GM21528 (cell line): ENCODE data around the gene CAMK2D.
"Not testable (repeated sequence)": the region's sequence is repeated elsewhere in the genome, so short reads cannot be mapped to it uniquely, and the experiment has no call there.

Source experiments
- ATAC-seq: cut with Tn5 transposase; IDR thresholded peaks from one replicate; pipeline ENCODE4 v1.9.1; 2021; ENCODE audit warnings: mild to moderate bottlenecking, moderate library complexity; ENCODE audit not compliant: unreplicated experiment, low FRiP score

Gene CAMK2D

DNA sequence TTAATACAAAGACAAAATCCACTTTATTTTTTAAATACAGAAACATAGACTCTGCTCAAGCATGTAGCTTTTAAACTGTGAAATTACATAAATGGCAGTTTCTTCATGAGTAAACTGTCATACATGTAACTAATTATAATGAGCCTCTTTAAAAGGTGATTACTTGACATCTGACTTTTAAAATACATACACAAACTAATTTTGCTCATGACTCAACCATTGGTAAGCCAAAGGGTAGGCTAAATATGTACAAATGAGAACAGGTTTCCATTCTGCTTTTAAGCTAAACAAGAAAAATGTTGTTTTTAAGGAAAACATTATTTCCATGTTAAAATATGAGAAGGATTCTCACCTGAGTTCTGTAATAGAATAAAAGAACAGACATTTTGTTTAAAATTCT, 27.9 kb downstream of the CAMK2D start:
- no peak for ATAC-seq

DNA sequence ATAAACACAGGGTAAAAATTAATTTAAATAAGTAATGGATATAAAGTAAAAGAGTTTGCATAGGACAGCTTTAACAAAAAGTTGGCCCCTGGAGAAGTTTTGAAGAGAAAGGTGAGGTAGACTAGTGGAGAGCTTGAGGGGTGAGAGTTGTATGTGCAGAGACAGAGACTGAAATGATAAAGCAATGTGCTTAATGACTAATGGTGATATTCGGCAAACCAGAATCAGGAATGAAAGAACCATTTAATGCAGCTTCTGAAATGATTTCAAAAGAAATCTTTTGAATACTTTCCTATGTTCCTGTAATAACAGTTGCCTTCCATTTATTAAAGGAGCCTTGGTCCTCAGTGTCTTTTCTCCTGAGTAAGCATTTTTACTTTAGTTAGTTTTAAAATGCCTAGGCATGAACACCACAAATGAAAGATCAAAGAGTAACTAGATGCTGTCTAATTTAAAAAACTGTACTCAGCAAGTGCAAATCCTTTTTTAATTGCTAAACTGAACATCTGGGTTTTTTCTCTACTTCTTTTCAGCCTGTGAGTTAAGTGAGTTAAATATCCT, 28.5 kb downstream of the CAMK2D start:
- ATAC-seq, result no peak

DNA sequence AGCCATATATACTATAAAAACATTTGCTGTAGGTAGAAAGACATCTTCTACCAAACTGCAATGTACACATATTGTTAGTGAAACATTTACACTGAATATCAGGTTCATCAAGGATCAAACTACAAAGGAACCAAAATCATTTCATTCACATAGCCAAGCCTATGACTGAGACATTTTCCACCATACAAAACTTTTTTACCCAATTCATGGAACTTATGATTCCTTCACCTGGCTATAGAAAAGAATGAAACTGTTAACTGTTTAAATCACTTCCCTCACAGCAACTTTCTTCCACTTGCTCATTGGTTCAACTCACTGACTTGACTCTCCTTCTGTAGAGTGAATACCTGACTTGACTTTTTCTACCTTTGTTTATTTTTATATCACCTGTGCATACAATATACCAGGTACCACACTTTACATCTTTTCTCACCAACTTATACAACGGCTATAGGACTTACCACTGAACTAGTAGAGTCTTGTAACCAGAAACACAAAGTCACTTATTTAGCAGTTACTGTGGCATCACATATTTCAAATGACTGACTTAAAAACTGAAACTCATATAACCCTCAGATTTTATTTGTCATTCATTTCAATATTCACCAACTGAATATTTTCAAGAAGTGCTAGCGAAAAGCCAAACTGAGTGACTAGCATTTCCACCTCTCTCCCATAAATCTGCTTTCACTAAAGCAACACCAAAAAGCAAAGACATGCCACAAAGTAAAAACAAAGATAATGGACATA, 30.9 kb downstream of the CAMK2D start:
- no peak for ATAC-seq

DNA sequence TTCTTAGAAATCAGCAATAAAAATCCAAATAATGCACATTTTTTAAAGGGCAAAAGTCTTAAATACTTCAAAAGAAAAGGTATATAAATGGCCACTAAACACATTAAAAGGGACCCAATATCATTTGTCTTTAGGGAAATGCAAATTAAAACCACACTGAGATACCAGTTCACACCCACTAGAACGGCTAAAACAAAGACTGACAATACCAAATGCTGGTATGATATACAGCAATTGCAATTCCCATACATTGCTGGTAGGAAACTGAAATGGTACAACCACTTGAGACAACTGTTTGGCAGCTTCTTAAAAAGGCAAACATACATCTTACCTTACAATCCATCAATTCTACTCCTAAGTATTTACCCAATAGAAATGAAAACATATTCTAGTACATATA, 33.7 kb downstream of the CAMK2D start:
- no peak for ATAC-seq

DNA sequence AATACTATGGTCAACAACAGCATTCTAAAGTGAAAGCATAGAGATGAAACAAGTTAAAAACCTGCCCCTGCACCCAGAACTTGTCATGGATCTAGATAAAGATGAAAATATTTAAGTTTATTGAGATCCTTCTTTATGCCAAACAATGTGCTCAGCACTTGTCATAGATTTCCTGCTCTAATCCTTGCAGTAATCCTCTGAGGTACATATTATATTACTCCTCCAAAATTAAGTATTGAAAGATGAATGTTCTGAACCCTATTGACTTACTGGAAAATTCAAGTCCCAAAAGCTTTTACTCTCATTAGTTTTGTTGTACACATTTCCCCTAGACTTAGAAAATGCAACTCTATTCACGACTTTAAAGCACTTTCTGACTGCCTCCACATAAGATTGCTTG, 35.6 kb downstream of the CAMK2D start:
- no peak for ATAC-seq

DNA sequence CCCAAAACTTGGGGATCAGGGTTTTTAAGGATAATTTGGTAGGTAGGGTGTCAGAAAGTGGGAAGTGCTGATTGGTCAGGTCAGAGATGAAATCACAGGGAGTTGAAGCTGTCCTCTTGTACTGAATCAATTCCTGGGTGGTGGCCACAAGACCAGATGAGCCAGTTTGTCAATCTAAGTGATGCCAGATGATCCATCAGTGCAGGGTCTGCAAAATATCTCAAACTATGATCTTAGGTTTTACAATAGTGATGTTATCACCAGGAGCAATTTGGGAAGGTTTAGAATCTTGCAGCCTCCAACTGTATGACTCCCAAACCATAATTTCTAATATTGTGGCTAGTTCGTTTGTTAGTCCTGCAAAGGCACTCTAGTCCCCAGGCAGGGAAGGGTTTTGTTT, 43.3 kb downstream of the CAMK2D start:
- ATAC-seq, result no peak

DNA sequence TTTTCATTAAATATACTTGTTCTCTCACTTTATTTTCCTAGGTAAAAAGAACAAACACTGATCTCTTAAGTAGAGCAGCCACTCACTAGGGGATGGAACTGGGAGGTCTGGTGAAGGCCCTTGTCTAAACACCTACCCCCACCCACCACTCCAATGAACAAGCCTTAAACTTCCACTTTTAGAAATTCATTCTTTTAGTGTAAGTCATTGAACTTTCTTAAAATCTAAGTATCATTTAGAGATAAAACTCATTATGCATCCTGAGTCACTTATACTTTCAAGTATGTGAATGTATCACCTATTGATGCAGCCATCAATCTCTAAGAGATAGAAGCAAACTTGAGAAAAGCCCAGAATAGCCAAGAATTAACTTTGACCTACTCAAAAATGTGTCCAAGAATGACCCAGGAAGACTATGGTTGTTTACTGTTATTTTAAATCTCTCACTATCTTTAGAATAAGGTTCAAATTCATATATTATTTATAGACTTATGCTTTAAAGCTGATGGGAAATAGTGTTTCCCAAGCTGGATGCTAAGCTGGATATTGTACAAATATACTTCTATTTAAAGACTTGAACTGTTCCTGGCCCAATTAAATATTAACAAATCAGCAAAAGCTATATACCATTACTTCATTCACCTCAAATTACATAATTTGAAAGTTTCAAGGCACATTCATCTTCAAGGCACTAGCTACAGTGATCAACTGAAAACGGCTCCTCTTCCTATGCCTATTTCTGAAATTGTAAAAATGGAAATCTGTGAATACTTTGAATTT, 49.5 kb downstream of the CAMK2D start:
- ATAC-seq, result no peak

DNA sequence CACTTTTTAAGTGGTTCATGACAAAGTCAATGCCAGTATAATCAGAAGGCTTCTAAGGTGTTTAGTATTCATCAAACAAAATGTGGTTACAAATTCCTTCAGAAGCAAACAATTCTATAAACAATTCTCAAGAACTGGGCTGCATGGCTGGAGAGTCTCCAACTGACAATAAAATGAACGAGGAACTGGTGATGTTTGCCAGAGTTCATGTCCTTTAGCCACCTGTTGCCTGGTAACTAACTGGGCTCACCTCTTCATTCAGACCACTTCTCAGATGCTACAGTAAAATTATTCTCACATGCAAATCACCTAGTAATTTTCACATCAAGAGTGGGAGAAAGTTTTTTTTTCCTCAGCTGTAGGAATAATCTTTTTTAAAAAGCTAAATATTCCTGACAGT, 53.3 kb downstream of the CAMK2D start:
- ATAC-seq, result peak; percentile 58

DNA sequence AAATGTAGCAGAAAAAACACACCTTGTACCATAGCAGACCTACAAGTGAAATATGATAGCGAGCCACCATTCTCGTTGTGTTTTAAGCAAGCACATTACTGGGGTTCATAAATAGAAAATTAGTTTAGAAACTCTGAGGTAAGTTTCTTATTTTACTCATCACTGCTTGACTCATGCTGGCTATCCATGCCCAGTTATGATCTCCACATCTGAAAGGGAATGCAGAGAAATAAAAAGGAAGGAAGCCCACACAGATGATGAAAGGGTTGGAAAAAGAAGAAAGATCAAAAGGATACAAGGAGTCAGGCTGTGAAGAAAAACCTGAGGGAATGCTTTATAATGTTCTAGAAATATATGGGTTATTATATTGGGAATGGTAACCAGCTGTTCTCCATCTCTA, 54.5 kb downstream of the CAMK2D start:
- no peak for ATAC-seq

DNA sequence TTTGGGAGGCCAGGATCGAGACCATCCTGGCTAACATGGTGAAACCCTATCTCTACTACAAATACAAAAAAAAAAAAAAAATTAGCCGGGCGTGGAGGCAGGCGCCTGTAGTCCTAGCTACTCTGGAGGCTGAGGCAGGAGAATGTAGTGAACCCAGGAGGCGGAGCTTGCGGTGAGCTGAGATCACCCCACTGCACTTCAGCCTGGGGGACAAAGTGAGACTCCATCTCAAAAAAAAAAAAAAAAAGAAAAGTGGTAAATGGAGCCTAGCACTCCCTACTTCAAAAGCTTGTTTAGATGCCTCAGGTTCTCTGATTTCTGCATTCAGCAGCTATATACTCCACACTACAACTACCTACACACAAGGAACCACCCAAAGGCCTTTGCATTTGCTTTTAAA, 56.4 kb downstream of the CAMK2D start:
- not testable (repeated sequence) for ATAC-seq

DNA sequence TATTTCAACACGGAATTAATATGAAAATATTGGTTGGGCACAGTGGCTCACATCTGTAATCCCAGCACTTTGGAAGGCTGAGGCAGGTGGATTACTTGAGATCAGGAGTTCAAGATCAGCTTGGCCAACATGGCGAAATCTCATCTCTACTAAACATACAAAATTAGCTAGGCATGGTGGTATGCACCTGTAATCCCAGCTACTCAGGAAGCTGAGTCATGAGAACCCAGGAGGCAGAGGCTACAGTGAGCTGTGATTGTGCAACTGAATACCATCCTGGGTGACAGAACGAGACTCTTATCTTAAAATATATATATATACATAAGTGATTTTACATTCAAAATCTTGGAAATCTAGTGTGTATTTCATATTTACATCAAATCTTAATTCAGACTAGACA, 58.9 kb downstream of the CAMK2D start:
- not testable (repeated sequence) for ATAC-seq

DNA sequence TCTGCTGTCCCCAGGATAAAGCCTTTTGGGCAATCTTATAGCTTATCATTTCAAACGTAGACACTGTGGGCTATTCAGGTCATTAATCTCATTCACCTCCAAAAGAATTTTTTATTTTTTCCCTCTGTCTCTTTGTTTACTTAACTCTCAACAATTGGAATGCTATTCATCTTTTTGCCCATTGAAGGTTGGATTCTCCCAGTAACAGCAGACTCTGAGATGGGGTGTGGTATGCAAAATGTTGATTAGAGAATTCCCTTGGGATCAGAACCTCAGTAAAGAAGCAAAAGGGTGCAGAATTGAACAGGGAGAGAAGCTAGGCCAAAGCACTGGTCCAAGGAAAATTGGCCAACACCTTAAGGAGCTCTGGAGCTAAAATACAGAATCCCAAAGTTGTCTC, 60.4 kb downstream of the CAMK2D start:
- no peak for ATAC-seq

DNA sequence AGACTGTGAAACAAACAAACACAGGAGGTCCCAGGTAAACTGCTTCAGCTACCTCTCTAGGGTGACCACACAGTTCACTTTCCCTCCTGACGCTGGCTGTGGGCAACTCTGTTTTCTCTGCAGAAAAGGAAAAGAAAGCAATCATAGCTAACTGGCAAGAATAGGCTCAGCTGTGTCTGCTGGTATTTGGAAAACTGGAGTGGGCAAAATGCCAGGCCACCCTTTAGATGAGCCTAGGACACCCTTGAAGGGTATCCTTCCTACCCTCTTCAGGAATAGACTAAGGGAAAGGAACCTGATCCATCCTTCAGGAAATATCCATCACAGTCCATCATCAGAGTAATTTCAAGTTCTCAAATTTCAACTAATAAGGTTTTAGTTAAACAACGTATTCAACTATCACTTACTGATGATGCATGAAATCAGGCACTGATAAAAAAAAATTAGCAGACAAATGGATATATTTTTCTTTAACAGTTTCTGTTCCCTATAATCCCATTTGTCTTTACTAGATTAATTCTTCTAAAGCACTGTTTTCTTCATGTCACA, 60.9 kb downstream of the CAMK2D start:
- no peak for ATAC-seq

DNA sequence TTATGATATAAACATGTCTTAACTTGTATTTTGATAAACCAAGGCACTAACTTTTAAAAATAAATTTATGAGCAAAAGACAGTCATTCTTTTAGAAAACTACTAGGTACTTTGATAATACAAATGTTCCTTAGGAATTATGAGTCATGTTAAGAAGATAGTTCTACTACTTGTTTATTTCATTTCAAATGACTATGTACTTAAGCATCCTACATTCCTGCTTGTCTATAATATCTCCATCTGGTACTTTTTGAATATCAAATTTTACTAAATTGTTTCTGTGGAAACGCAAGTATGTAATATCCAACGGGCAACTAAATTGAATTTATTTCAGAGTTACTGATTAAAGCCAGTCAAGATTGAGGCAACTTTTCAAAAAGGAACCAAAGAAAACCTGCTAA, 61.8 kb downstream of the CAMK2D start:
- no peak for ATAC-seq

DNA sequence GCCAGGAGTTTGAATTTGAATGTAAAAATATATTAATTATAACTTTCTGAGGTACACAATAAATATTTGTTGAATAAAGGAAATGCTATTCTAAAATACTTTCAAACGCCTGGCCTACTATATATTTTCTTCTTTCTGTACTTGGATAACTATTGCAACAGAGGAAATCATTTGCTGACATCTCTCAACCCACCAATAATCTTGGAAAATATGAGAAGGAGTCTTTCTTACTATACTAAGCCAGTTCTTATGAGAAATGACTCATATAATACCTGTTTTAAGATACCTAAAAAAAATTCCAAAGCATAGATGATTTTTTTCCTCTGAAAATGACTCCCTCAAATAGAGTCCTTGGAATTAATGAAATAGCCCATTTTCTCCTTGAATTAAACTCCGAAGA, 64.1 kb downstream of the CAMK2D start:
- ATAC-seq, result no peak

DNA sequence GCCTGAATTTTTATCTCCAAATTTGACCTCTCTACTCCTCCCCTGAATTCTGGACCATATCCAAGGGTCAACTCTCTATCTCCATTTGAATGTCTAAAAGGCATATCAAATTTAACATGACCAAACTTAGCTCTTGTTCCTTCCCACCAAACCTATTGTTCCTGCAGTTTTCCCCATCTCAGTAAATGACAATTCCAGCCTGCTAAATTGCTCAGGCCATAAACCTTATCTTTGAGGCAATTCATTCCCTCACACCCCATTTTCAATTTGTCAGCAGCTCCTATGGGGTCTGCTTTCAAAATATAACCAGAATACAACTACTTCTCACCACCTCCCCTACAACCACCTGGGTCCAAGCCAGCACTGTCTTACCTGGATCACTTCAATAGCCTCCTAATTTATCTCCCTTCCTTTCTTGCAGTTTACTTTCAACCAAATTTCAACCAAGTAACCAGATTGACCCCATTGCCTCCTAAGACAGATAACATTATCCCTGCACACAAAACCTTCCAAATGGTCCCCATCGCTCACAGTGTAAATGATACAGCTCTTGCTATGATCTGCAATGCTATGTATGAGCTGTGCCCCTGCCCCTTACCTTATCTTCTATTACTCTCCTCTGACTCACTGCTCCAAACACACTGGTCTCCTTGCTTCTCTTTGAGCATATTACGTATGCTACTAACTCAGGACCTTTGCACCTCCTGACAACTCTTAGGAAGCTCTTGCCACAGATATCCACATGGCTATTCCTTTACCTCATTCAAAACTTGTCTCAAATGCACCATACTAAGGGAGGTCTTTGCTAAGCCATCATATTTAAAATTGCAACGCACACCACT, 66.0 kb downstream of the CAMK2D start:
- ATAC-seq, result no peak

DNA sequence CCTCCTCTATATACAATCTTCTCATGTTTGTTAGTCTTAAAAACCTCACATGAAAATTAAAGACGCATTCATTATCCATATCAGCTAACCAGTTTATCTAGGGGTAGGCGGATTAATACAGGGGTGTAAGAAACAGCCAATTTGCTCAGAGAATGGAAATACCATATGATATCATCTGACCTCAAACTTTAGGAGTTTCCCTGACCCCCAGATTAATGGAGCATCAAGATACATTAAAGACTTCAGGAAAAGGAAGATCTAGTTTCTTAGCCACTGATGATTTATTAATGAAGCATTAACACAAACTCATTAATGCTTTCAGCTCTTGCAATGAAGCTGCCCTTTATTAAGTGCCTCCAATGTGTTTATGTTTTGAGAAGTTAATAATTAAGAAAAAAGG, 67.5 kb downstream of the CAMK2D start:
- no peak for ATAC-seq

DNA sequence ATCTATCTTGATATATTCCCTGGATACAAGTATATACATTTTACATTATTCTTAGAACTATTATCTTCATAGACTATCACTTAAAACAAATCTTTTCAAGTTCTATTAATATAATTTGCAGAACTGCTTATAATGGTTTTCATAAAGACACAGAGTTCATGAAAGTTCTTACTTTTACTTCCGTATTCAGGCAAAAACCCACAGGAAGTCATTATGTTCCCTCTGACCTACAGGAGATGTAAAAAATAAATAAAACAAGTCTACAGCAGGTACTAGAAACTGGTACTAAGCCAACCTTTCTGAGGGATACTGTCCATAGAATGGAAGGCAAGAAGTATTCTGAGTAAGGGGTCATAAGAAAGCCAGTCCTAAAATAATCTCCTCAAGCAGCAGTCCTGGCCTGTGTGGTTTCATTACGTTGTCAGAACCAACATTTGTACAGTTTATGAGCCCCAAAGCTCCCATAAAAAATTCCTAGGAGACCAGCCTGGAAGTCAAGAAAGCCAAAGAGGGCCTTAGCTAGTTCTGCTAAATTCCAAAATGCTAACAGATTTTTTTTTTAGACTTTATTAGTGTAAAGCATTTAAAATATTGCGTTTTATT, 68.6 kb downstream of the CAMK2D start:
- peak; percentile 79 for ATAC-seq

DNA sequence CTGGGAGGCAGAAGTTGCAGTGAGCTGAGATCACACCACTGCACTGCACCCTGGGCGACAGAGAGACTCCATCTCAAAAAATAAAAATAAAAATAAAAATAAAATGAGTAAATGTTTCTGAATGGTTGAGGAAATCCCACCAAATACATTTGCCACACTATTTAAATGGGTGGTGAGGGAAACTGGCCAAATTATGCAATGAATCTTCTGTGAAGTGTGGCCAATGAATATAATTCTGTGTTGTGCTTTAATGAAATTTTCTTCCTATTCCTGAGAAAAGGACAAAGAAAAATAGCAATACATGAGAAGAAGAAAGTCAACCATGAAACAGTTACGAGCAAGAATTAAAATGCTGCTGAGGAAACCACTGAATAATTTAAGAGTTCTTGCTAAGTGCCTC, 69.9 kb downstream of the CAMK2D start:
- no peak for ATAC-seq

DNA sequence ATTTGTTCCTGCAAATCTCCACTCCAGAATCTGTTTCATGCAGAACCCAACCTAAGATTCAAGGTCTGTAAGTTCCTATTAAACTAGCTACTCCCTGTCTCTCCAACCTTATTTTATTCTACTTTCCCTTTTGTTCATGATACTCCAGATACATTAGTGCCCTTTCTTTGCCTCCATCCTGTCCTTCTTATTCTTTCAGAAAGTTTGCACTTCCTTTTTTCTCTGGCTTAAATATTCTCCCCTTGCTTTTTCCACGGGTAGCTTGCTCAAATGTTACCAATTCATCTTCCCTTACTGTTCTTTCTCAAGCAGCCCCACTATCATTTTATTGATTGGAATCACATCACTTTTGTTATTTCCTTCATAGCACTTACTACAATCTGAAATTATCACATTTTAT, 72.1 kb downstream of the CAMK2D start:
- ATAC-seq, result no peak
